GM13976 (cell line): ENCODE results near the gene PORCN.
A peak's percentile ranks its signal among the peaks of the same experiment; 100 is the strongest.

Experiments
- DNase-seq: peaks from one replicate; pipeline ENCODE4 v3.0.0; 2012; ENCODE audit warnings: low spot score
- CTCF ChIP-seq: IDR thresholded peaks from 2 replicates; pipeline ENCODE4 v1.5.1; 2012; ENCODE audit warnings: borderline replicate concordance, mild to moderate bottlenecking; ENCODE audit not compliant: insufficient read depth; ENCODE audit errors: extremely low read depth, missing control alignments, control extremely low read depth
- in situ Hi-C: fragments of 300-500 bp; cut with MboI; formaldehyde crosslinking; loops from one replicate; pipeline ENCODE4 v1.12.0; 2022; ENCODE audit warnings: low sequenced_read_pairs, mixed read lengths, inconsistent platforms; ENCODE audit not compliant: unreplicated experiment

Gene PORCN

GRCh38 chrX:48560681-48561080, 51.9 kb downstream of the PORCN start:
- in situ Hi-C loops, result no loop called here
- DNase-seq, result no peak
- no peak for TF ChIP-seq CTCF

GRCh38 chrX:48569958-48570357, 61.2 kb downstream of the PORCN start:
- no peak for TF ChIP-seq CTCF
- in situ Hi-C loops, result no loop called here
- peak; percentile 41 for DNase-seq
